Left renal cortex interstitium (tissue), 4 donors: Measurements from ENCODE around the gene KRT15. TPM values are rescaled to one million over a fixed set of nuclear protein-coding genes. Genes with fewer than 3 reads are reported as not detected.

Experiments used
- DNase-seq, 4 donors: peaks; one replicate each; pipeline ENCODE4 v3.0.0-alpha.2; 2013; ENCODE audit warnings: low read depth in 4 of 4, low spot score in 2 of 4, missing footprints in 1 of 4
- polyA plus RNA-seq, 4 donors: library from polyadenylated mRNA; unstranded; fragments of 120-200 nt; gene quantifications; one replicate each; pipeline ENCODE4 v1.2.1, GENCODE V29; 2013; ENCODE audit not compliant: insufficient read length in 4 of 4

KRT15 gene
- polyA plus RNA-seq, 4 donors = 0.49 to 2.6 (median 1.2) TPM

- no peak for DNase-seq
Observed at GRCh38 chr17:41484920-41485904, 33.5 kb downstream of the KRT15 start.

- DNase-seq = no peak
Observed at GRCh38 chr17:41483991-41484826, 34.5 kb downstream of the KRT15 start.

- DNase-seq = no peak
Observed at GRCh38 chr17:41483531-41483930, 35.2 kb downstream of the KRT15 start.

GRCh38 chr17:41481036-41481435, 37.7 kb downstream of the KRT15 start, which contains the start of gene KRT35:
Gene KRT35, minus strand, starts transcription at chr17:41481151. Its CDS starts 54 bp downstream, at chr17:41481097.
- DNase-seq = peak in 2 of 4 donors; percentile 13 to 14

GRCh38 chr17:41480581-41480980, 38.1 kb downstream of the KRT15 start:
- no peak for DNase-seq

GRCh38 chr17:41480136-41480535, 38.6 kb downstream of the KRT15 start:
- DNase-seq = no peak

GRCh38 chr17:41478237-41478636, 40.5 kb downstream of the KRT15 start:
- no peak for DNase-seq

- DNase-seq = no peak
Observed at GRCh38 chr17:41476866-41477815, 41.5 kb downstream of the KRT15 start.

GRCh38 chr17:41475421-41475820, 43.3 kb downstream of the KRT15 start:
- no peak for DNase-seq

GRCh38 chr17:41474863-41475262, 43.8 kb downstream of the KRT15 start:
- DNase-seq = no peak

GRCh38 chr17:41468346-41468745, 50.3 kb downstream of the KRT15 start:
- no peak for DNase-seq

- DNase-seq = no peak
Observed at GRCh38 chr17:41467561-41467960, 51.1 kb downstream of the KRT15 start.

GRCh38 chr17:41466988-41467387, 51.7 kb downstream of the KRT15 start, which contains the start of gene KRT32:
Gene KRT32, minus strand, starts transcription at chr17:41467386. Its CDS starts 61 bp downstream, at chr17:41467325.
- no peak for DNase-seq

- DNase-seq = no peak
Observed at GRCh38 chr17:41464682-41465081, 54.0 kb downstream of the KRT15 start.

GRCh38 chr17:41464173-41464572, 54.5 kb downstream of the KRT15 start:
- DNase-seq = no peak

- no peak for DNase-seq
Observed at GRCh38 chr17:41463746-41464145, 54.9 kb downstream of the KRT15 start.
